Cardiac septum (tissue), 1 donor: ENCODE data around the gene RELCH. TPM values are rescaled to one million over a fixed set of nuclear protein-coding genes. Genes with fewer than 3 reads are reported as not detected.

Experiments used
- DNase-seq: peaks from one replicate; pipeline ENCODE4 v3.0.0-alpha.2; 2020; ENCODE audit warnings: low spot score
- intact Hi-C: fragments of 100-400 bp; cut with DNase I; formaldehyde crosslinking; loops from one replicate; pipeline ENCODE4 v1.14.0; 2022
- total RNA-seq: library from RNA; stranded (reverse); fragmentation: NEBNext Ultra II Directional; extraction: Animal tissue kit (Norgen Biotek cat#: 25700); gene quantifications from one replicate; pipeline ENCODE4 v1.2.1, GENCODE V29; 2021
- donor health status: DM: no; HTN: no; CAD: no.

Gene RELCH
- total RNA-seq, 1 donor from 2014 or later, result 21.0 TPM

DNA sequence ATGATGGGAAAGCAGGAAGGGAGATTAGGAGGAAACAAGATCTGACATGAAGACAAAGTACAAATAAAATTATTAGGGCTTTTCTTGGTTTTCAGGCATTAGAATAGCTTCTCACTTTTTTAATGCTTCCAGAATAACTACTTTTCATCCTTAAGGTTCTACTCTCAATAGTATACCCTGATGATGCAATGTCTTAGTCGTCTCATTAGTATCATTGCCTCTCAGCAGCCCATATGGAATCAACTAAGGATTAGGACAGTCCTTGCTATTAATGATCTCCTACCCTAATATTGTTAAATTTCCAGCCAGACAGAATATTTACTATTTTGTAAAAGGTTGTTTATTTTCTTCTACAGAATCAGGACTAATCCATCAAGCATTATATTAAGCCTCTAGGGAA, 55.9 kb downstream of the RELCH start:
- DNase-seq, result no peak
- intact Hi-C loops, result no loop called here

DNA sequence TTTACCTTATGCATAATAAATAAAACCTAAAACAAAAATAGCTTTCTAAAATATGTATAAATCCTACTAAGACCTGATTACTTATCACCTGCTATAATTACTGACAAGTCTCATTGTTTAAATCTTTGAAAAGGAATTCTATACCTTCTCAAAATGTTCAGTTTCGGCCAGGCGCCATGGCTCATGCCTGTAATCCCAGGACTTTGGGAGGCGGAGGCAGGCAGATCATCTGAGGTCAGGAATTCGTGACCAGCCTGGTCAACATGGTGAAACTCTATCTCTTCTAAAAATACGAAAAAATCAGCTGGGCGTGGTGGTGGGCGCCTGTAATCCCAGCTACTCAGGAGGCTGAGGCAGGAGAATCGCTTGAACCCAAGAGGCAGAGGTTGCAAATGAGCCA, 58.1 kb downstream of the RELCH start:
- intact Hi-C loops, result no loop called here
- no peak for DNase-seq

DNA sequence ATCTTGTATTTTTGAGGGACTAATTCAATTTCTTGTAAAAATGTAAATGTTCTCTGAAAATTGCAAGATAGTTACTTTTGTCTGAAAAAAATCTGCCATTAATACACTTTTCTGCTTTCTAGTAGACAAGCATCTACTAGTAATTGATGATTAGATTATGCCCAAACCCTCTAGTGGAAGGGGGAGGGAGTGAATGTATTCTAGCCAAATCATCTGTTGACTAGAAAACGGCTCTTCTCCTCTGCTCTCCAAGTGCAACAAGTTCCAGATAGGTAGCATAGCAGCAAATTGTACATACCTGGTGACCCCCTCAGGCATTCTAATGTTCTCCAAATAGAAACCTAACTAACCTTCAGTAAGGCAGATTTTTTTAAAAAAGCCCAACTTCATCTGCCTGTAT, 58.6 kb downstream of the RELCH start:
- intact Hi-C loops, result no loop called here
- no peak for DNase-seq

DNA sequence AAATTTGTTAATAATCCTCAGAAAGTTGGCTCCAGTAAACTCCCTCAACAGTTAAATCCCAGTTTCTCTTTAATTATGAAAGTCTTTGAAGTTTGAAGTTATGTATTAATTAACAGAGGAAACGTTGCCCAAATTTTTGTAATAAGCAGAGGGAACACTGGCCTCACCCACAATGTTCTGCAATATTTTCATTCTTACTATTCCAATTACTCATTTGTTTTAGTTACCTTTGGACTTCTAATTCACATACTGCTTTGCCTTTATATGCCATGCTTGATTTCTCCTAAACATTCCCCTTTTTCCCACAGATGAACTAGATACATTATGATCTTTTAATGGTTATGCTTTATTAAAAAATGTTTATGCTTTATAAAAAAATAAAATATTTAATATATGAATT, 61.3 kb downstream of the RELCH start:
- no peak for DNase-seq
- intact Hi-C loops, result loop anchor here (2.0 kb wide), 1 partner anchor 66 kb away; no protein-coding TSS in a partner anchor

DNA sequence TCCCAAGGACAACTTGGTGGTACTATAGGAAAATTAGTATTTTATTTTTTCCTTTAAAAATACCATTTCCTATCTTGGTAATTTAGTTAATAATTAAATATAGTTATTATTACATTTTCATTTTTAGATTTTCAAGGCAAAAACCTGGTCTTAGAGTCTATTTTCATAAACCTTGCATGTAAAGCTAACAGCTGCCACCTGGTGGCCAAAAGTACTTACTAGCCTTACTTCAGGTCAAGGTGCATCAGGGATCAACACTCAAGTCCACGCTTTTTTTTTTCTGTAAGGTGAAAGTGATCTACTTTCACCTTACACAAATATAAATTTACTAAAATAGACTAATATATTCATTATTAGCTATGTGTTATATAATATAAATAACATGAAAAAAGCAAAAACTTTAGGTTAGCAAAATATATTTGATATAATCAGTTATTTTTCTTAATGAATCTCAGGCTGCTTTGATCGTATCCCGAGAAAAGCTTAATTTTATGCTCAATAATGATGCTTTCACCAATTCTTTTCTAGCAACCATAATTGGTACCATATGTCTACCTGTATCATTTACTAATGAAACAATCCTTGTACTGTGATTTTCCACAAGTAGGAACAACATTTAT, 62.5 kb downstream of the RELCH start:
- DNase-seq, result no peak
- intact Hi-C loops, result loop anchor here (2.0 kb wide), 1 partner anchor 67 kb away; no protein-coding TSS in a partner anchor

DNA sequence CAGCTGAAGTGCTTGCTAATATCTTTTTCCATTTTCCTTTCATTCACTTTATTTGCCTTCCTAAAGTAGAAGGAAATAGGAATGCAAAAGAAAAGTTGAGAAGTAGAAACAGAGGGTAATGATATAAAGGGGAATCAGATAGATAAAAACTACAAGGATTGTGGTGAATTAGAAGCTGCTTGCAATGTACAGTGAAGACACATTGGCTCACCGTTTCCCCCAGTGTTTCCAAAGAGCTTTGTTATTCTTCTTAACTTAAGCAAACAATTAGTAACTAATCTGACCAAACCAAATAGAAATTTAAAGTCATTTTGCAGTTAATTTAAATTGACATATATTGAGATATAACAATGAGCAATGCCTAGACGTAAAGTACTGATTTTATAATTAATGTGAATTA, 63.4 kb downstream of the RELCH start:
- no peak for DNase-seq
- intact Hi-C loops, result no loop called here

DNA sequence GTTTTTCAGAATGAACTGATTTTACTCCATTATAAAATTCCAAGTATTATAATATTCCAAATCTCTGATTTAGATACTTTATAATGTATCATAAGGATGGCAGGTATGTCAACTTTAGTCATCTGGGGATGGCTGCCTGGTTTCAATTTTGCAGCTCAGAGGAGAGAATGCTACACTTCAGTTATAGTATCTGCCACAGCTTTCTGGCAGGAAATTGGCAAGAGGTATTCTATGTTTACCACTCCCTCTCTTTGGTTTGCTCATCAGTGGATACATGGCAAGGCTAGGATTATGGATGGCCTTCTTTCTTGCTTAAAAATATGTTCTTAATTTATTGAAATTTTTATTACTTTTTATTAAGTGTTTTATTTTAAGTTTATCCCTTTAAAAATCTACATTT, 71.0 kb downstream of the RELCH start:
- no peak for DNase-seq
- intact Hi-C loops, result no loop called here

DNA sequence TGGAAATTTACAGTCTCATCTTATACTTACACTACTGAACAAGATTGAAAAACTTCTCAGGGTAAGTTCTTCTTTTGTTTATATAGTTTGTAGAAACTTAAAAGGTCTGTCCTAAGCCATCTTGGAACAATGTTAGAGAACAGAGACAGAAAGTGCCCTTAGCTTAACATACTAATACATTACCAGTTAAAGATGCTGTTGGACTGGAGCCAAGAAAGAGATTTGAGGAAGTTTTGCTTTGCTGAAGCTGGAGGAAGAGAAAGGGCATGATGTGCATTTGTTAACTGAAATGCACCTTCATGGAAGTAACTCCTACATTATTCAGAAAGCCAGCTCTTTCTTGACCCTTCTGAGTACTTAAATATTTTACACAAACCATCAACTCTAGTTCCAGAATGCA, 71.6 kb downstream of the RELCH start:
- DNase-seq, result no peak
- intact Hi-C loops, result no loop called here

DNA sequence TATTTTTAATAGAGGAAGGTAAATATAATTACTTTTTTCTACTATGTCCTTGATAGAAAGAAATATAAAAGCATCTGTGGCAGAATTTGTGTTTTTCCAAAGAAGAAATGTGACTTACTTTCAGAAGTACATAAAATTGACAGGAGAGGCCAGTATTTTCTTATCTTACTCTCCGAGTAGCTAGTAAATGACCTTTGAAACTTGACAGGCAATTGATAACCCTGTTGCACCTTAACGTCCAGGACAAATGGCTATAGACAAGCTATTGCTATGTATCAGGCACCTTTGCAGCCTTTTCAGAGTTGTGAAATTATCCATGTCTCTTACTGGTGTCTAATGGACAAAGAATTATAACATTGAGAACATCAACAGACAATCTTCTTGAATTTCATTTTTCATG, 75.0 kb downstream of the RELCH start:
- intact Hi-C loops, result no loop called here
- no peak for DNase-seq

DNA sequence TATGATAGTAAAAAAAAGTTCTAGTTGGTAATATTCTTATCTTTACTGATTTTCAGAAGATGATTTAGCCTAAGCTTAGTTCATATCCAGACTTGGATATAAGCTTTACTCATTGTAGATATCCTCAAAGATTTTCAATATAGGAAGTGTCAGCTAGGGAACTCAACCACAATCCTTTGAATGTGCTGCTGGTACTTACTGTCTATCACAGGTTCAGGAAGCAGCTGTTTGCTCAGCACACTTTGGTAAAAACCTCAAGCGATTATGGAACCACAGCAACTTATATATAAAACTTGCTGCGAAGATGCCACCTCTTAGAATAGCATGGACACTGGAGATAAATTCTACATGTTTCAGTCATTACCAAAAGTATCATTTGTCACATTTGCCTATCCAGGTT, 77.9 kb downstream of the RELCH start:
- no peak for DNase-seq
- intact Hi-C loops, result no loop called here

DNA sequence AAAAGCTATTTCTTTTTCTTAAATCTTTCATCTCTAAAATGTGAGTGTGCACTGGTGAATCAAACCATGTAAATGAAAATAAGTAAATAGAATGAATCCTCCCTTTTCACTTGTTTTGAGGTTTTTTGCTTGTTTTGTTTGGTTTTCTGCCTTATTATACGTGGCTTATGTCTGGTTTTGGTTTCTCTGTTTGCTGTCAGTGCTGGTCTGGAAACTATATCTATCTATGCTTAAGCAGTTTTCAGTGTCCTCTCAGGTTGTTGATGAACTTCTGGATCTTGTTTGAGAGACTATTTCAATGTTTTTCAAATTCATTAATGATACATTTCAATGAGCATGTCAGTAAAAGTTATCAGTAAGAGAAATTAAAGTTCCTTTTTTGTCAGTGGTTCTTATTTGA, 90.0 kb downstream of the RELCH start:
- intact Hi-C loops, result no loop called here
- DNase-seq, result no peak

DNA sequence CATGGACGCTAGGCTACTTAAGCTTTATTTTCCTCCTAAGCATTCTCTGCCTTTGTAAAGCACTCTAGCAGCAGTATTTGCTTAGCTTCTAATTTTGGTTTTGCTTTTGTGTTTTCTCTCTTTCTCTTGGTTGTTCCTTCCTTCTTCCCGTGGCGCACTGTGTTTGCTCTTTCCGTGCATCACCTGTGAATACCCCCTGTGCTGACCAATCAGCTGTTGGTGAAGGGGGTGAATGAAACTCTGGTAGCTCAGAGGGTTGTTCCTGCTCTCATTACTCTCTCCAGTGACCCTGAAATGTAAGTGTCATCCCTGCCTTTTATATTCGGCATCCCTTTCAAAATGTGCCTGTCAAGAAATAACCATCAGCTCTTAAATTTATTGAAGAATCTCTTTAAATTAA, 92.5 kb downstream of the RELCH start:
- intact Hi-C loops, result no loop called here
- no peak for DNase-seq

DNA sequence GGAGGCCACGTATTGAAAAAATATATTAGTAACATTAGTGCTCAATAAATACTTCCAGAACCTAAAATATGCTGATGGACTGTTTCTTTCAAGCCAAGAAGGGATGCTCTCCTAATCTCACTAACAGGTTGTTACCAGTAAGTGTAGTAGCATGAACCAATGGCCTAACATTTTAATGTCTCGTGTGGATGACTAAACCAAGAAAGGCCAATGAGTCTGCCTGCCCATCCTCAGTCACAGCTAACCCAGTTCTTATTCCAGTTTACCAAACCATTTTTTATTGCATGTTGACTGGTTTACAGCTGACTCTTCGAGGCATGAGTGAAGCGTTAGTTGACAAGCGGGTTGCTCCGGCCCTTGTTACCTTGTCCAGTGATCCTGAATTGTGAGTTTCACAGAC, 93.0 kb downstream of the RELCH start:
- intact Hi-C loops, result no loop called here
- no peak for DNase-seq

DNA sequence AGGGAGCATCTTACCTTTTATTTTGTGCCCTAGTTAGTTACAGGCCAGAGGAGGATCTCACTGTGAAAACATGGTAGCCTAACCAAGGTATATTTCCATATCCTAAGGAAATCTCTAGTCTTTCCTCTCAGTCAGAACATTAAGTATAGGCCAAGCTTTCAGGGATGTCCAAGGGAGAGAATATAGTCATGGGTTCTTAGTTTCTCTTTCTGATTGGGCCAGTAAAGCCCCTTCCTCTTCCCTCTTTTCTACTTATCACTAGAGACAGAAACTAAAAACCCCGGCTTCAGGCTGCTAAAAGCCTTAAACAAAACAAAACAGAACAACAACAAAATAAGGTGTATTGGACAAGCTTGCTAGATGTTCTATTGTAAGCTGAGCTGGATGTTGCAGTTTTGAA, 93.7 kb downstream of the RELCH start:
- DNase-seq, result no peak
- intact Hi-C loops, result no loop called here

DNA sequence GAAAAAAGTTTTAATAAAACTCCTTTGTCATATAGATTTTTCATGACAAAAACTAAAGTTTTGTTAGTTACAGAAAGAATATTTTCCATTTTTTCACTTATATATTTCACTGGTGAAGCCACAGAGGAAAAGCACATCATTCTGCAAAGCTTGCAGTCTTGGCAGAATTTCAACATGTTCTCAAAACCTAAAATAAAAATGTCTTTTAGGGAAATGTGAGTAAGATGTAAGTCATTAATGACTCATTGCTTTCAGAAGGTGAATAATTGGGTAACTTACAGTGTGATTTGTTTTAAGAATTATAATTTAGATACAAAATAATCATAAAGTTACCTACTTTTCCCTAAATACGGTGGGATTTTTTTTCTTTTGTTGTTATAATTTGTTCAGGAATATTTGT, 94.6 kb downstream of the RELCH start:
- intact Hi-C loops, result no loop called here
- DNase-seq, result no peak

DNA sequence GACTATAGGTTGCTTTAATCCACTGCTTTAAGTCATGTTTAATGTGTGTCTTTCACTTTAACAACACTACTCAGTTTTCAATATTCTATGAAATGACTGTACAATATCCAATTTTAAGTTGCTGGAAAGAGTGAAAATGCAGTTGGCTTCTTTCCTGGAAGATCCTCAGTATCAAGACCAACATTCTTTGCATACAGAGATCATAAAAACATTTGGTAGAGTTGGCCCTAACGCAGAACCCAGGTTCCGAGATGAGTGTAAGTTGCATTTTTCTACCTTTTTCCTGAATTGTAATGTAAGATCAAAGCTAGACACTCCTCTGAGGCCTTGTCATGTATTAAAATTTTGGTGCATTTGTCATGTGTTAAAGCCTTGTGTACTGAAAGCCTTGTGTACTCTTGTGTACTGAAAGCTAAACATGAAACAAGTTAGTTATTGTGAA, 95.2 kb downstream of the RELCH start:
- DNase-seq, result no peak
- intact Hi-C loops, result no loop called here

DNA sequence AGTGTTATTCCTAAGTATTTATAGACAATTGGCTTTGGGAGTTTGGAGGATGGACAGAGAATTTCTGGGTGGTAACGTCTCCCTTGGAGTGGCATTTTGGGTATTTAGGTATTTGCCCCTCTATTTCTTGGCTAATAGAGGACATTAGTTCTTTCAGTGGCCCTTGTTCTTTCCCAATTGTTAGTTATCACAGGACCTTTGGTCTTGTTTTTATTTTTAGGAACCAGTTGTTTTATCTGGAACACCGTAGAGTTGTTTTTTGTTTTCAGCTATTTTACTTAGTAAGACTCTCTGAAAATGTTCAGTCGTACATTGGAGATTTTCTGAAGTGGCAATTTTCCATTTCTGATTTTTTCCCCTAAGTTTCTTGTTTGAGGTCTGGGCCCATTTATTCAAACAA, 97.6 kb downstream of the RELCH start:
- intact Hi-C loops, result no loop called here
- no peak for DNase-seq

DNA sequence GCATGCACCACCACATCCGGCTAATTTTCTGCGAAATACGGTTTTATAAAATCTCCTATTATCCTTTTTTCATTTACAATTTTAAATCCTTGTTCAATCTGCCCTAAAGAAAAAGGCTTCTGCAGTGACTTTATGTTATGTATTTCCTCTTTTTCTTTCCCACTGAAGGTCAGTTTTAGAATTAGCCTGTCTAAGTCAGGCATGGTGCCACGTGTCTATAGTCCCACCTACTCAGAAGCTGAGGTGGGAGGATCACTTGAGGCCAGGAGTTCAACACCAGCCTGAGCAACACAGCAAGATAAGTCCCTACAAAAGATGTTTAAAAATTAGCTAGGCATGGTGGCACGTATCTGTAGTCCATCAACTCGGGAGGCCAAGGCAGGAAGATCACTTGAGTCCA, 98.2 kb downstream of the RELCH start:
- no peak for DNase-seq
- intact Hi-C loops, result no loop called here

DNA sequence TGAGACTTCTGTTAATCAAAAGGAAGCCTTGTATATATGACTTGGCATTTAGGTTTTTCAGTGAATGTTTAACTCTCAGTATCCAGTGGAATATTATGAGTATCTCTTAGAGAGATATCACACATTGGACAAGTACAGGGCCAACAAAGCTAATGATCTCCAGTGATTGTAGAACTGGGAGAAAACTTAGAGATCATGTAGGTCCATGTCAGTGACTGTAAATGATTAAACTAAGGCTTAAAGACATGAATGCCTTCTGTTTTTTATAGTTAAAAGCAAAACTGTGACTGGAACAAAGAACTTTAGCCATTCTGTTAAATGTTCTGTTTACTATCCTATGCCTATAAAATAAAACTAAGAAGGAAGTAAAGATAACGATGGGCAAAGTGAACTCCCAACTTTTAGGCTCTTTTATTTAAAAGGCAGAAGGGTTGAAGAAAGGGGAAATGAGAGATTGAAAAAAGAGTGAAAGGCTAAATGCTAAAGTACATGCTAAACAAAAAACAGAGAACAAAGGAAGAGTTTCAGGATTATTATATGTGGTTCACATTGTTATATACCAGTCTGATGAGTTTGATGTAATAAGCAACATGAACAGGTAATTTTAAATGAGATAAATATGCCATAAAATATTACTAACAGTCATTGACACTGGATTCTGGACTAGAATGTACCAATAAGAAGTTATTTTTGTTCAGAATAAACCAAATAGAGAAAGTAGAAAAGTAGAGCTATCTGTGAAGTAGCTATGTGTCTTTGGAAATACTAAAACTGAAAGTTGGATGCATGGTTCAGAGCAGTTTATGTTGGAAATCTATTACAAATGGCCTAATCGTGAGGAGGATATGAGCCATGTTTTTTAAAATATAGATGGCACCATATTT, 101.0 kb downstream of the RELCH start:
- intact Hi-C loops, result no loop called here
- no peak for DNase-seq

DNA sequence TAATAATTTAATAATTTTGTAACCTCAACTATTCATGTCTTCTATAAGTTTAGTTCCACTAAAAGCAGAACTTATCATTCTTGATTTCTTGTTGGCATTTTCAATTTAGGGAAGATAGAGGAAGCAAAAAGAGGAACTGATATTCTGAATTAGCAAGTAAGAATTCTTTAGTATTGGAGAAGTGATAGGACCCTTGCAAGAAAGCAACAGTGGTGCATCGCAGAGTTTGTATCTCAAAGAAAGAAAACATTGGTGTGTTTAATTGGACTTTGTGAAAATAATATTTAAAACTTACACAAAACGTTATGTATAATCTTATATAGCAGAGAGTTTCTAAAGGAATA, 101.6 kb downstream of the RELCH start:
- DNase-seq, result no peak
- intact Hi-C loops, result no loop called here

DNA sequence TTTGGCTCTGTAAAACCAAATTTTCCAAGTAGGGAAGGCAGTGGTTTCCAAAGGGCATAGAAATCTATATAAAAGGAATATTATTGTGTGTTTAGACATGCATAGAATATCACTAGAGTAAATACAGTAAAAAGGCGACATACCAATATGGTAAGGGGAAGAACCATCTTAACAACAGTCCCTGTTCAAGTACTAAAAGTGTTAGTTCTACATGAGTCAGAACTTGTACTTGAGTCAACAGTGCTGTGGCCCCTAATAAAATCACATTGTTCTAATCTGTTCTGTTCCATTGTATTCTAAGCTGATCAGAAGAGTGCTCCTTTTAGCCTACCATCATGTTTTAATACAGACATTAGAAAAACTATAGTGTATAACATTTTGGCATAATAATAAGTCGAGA, 102.0 kb downstream of the RELCH start:
- no peak for DNase-seq
- intact Hi-C loops, result no loop called here
